ENCODE measurements around the gene SHQ1.
"Not testable (repeated sequence)": the region's sequence is repeated elsewhere in the genome, so short reads cannot be mapped to it uniquely, and the experiment has no call there.

SHQ1 gene

DNA sequence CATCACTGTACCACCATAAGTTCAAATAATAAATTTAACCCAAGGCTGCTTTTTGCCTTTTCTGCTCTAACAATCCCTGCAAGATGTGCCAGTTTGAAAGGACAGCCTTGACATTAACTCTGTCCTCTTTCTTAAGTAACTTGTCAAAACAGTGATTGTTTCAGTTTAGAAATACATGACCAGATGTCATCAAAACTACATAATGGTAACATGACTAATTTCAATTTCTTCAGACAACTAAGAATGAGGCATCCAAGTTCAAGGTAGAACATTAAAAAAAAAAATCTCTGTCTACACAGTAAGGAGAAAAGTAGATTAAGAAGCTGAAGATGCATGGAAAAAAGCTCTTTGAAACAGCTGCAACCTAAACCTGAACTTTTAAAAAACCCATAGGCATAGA, 47.4 kb downstream of the SHQ1 start:
- DNase-seq (ENCODE audit: low spot score): no peak

DNA sequence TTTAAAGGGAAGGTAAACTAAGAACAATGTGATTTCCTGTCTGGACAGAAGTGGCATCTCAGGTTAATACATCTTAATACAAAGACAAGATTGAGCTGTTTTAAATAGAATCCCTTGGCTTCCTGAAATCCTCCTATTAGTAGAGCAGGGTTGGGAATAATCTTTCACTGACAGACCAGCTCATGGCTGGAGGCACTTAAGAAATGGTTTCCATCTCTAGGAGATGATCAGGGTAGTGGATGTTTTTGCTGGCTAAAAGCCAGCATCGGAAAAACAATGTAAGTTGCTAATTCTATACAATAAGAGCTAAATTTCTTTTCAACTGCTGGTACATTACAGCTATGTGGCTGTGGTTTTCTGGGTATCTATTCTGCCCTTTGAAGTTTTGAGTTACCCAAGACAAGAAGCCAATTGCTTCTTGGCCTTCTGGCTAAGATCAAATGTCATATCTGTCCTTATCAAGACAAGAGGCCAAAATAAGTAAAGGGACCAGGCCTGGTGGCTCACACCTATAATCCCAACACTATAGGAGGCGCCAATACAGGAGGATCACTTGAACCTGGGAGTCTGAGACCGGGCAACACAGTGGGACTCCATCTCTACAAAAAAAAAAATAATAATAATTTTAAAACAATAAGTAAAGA, 49.6 kb downstream of the SHQ1 start:
- no peak for DNase-seq (ENCODE audit: low spot score)

DNA sequence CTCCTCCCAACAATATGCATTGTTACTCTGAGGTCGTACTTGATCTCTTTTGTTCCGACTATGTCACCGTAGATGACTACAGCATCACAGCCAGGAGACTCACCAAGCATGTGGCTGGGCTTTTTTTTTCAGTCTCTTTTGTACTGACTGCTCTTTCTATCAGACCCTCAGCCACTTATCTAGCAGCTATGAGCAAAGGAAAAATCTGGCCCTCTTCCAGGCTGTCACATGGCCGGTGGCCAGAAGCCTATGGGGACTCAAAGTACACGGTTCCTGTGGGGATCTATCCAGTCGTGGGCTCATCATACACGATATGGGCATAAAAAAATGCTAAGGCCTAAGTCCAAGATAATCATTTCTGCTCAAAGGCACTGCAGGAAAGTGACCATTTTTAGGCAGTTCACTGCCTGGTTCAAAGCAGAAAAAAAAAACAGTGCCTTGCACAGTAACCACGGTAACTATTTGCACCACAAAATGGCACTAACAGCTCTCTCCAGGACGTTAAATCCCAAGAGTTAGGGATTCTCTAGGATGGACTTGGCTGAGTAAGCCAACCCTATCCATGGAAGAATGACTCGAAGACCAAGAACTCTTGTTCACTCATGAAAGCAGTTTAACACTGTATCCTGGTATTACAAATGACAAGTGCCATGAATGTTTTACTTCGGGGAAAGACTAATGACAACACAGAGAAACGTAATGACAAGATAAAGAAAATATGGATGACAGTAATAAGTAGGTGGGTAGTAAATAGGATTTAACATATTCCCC, 50.3 kb downstream of the SHQ1 start:
- DNase-seq (ENCODE audit: low spot score): no peak

DNA sequence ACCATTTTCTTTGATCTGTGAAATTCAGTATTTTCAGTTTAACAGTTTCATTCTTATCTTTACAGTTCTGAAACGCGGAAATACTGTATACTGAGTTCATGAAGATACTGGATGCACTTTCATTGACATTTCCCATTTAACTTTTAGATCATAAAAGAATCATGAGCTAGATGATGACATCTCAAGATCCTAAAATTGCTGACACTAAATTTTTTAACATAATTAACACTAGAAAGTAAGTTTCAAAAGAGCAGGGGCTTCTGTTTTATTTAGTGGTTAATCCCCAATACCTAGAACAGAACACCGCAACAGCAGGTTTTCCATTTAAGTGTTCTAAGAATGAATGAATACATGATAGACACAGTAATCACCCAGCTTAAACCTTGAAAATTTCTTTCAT, 54.2 kb downstream of the SHQ1 start:
- DNase-seq (ENCODE audit: low spot score): no peak

DNA sequence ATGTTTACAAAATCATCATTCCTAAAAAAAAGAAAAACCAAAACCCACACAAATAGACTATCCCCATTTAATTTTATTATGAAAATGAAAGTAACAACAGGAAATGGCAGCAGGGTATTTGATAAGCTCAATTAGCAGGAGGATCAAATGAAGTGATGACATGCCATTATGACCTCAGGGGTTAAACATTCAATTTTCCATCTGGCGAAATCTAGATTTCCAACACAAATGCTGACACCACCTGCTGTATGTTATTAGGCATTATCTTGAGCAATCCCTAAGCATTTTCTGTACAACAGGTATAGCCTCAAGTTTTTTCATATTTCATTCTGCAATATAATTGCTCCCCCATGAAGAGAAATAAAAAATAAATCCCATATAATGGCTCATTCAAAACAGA, 57.1 kb downstream of the SHQ1 start:
- no peak for DNase-seq (ENCODE audit: low spot score)

DNA sequence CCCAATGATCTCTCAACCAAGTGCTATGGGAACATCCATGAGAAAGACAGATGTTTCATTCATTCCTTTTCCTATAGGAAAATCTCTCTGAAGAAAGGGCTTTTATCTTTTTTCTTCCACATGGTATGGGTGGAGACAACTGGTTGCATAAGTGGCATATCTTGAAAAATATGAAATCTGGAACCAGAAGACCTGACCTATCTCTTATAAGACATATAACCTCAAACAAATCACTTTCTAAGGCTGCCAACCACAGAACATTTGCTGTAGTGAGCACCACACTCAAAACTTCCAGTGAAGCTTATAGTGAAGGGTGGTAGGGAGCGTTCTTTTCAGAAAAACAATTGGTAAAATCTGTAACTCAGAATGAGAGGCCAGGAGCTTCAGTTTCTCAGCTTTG, 58.5 kb downstream of the SHQ1 start:
- no peak for DNase-seq (ENCODE audit: low spot score)

DNA sequence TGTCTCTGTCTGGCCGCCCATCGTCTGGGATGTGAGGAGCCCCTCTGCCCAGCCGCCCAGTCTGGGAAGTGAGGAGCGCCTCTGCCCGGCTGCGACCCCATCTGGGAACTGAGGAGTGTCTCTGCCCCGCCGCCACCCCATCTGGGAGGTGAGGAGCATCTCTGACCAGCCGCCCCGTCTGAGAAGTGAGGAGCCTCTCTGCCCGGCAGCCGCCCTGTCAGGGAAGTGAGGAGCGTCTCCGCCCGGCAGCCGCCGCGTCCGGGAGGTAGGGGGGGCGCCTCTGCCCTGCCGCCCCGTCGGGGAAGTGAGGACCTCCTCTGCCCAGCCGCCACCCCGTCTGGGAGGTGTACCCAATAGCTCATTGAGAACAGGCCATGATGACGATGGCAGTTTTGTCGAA, 60.0 kb downstream of the SHQ1 start:
- DNase-seq (ENCODE audit: low spot score): not testable (repeated sequence)

DNA sequence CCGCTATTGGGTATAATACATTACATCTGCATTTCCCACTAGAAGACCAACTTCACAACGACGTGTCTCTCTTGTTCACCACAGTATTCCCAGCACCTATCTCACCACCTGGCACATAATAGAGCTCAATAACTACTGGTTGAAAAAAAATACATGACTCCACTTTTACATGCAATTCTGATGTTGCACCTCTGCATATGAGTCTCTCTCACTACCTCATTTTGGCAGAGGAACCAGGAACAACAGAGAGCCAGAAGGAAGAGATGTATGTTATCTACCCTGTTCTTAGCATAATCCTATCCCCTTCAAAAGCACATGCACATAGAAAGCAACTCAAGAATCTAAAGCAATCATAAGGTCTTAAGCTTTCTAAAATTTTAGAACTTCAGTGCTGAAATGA, 61.6 kb downstream of the SHQ1 start:
- DNase-seq (ENCODE audit: low spot score): no peak

DNA sequence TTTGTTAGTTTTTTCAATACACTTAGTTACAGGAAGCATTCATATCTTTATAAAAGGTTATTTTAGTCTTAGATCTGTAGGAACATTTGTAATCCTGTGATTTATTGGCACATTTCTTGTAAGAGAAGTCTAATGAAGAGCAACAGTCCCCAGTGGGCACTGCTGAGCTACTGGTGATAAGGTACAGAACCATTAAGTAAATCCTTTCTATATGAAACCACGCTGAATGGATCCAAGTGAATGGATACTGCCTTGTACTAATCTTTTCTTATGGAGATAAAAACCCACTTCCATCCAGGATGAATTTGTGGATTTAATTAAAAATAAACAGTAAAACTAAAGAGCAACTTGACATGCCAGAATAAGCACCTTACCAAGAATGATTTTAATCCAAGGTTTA, 64.0 kb downstream of the SHQ1 start:
- DNase-seq (ENCODE audit: low spot score): no peak

DNA sequence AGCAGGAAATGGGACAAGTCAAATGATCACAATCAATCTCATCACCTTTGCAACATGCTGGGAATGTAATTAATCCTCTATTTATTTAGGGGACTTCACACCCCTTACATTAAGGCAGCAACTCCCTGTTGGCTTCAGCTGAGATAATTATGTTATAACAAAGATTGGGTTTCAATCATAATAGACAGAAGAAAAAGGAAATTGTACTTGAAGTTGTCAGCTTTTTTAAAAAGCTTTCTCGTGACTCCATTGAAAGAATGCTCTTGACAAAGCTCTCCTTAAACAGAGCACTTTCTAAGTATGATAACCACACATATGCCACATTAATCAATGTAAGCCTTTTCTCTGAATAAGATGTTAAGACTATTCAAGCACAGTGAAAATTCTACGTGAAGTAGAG, 65.7 kb downstream of the SHQ1 start:
- peak; percentile 32 for DNase-seq (ENCODE audit: low spot score)

DNA sequence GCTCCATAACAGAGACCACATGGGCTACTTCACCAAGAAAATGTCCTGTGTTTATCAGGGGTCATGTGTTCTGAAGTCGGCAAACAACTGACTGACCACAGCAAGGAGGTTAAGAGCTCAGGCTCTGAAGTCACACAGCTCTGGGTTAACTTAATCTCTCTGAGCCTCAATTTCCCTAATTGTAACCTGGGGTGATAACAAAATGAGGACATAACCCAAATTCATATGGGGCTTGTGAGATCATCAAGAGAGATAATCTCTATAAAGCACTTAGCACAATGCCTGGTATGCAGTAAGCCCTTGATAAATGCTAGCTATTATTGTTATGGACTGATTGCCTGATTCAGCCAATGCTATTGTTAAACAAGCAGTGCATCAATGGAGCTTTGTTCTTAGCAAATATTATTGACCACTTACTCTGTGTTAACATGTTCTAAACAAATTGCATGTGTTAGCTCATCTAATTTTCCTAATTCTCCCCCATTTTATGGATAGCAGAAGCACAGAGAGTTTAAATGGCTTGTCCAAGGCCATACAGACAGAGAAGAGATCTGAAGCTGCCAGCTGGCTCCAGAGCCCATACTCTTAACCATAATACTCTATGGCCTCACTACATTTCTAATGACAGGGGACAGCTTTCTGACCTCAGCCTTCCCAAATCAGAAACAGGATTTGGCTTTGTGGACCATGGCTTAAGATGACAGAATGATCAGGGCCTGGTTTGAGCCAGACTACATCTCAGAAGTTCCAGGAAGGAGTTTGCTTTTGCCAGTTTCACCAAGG, 78.3 kb downstream of the SHQ1 start:
- no peak for DNase-seq (ENCODE audit: low spot score)

DNA sequence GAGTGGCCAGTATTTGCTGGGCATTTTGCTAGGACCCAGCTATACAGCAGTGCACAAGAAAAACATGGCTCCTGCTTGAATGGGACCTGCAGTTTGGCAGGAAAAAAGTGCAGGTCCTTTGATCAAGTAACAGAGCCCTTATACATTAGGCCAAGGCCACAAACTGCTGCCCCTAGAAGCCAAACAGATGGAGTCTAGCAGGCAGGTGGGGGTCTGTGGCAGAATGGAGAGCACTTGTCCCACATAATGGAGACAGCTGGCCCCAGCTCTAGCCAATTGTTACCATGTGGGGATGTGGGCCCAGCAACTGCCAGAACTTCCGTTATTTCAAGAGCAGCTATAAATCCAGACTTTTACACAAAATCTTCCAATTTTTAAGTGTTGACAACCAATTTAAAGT, 79.3 kb downstream of the SHQ1 start:
- no peak for DNase-seq (ENCODE audit: low spot score)

DNA sequence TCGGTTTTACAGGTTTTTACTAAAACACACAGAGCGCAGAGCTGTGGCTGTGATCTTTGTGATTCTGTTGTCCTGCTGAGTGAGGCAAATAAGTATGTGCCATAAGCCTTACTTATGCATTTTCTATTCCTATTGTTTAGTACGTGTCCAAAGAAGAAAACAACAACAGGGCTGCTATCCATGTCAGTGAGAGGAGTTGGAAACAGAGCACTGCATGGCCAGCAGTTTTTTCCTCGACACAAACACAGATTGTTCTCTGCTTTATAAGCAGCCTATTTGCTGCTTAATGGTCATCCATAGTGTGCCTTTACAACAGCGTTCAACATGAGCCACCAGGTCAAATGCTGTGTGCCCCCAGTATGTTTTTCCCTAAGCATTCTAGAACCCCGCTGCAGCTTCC, 79.8 kb downstream of the SHQ1 start:
- no peak for DNase-seq (ENCODE audit: low spot score)

DNA sequence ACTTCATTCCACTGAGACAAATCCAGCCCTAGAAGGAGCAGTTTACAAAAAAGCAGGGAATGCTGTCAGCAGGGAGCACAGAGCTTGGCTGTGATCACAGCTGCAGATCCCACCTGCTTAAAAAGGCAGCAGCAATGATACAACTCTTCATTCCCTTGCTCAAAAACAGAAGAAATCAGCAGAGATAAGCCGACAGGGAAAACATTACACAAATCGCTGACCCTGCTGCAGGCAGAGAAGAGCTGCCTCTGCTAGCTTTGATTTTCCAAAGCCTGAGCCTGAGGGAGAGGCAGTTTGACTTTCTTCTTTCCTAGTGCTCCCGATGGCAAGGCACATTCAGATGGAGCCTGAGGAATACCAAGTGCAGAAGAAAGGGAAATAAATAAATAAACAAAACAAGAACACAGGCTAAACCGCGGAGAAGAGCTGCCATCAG, 80.2 kb downstream of the SHQ1 start:
- no peak for DNase-seq (ENCODE audit: low spot score)

DNA sequence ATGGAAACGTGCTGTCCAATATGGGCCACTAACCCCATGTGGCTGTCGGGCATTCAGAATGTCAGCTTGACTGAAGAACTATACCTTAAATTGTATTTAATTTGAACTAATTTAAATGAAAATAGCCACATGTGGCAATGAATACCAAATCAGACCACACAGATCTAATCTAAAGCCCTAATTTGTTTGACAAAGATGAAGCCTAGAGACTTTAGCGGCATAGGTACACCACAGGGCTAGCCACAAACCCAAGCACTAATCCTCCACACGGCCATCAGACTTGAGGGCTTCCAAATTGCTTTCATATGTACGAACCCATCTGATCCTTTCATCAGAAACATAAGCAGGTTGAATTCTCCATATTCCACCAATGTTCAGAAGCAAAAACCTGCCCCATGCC, 81.4 kb downstream of the SHQ1 start:
- DNase-seq (ENCODE audit: low spot score): no peak

DNA sequence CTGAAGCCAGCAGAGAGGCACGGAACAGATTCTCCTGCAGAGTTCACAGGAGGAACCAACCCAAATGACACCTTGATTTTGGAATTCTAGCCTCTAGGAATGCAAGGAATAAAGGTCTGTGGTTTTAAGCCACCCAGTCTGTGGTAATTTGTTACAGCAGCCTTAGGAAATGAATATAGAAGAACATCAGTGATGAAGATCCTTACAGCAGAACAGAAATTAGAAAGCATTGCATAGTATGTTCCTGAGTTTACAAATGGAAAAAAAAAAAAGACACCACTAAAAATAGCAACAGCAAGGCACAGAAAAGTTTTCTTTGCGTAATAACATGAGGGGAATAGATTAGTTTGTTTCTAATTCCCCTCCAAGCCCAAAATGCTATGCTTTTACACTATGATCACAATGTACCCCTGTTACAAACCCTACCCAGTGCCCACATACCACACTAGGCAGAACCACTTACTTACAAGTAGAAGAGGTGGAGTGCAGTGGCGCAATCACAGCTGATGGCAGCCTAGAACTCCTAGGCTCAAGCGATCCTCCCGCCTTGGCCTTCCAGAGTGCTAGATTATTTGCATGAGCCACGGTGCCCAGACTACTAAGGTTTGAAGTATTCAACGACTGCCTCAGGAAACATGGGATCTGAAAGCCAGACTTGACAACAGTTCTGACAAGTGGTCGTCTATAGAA, 84.3 kb downstream of the SHQ1 start:
- no peak for DNase-seq (ENCODE audit: low spot score)

DNA sequence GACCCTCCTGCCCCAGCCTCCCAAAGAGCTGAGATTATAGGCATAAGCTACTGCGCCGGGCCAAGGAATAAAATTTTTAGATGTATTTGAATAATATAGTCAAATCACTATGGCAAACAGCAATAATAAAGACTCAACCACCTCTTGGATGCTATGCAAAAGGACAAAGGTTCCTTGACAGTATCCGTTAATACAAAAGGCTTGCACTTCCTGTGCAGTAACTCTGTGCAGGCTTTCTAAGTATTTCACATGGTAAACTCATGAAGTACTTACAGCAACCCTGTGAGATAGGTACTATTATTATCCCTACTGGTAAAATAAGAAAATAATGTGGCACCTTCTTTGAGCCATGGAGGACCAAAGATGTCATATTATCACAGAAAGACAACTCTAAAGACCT, 86.8 kb downstream of the SHQ1 start:
- no peak for DNase-seq (ENCODE audit: low spot score)

DNA sequence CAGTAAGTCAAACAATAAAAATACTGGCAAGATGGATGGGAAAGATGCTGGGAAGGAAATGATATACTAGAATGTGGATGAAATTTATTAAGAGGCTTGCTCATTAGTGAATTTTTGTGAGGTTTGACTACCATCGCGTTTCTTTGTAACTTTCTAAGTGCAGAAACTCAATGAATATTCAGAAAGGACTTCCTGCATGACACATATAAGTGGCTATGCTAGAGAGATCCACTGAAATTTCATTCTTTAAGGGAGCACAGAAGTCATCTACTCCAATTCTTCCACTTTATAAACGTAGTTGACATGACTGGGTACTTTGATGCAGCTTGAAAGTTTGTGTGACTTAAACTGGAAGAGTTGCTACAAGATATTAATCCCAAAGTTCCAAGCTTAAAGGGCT, 88.0 kb downstream of the SHQ1 start:
- DNase-seq (ENCODE audit: low spot score): no peak

DNA sequence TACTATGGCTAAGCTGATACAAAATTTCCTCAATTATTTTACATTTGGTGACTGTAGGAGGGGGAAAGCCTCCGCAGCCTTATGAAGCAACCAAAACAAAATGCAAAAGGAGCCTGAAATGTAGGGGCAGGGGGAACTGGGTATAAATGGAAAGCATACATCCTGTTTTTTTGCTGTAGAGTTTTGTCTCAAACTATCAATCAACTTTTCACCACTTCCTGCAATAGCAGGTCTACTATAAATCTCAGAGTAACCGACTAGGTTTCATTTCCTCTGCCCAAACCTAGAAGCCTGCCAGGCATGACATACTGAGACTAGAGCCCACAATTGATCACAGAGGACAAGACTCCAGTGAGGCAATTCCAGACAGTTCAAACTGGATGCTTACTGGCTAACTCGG, 91.3 kb downstream of the SHQ1 start:
- no peak for DNase-seq (ENCODE audit: low spot score)

DNA sequence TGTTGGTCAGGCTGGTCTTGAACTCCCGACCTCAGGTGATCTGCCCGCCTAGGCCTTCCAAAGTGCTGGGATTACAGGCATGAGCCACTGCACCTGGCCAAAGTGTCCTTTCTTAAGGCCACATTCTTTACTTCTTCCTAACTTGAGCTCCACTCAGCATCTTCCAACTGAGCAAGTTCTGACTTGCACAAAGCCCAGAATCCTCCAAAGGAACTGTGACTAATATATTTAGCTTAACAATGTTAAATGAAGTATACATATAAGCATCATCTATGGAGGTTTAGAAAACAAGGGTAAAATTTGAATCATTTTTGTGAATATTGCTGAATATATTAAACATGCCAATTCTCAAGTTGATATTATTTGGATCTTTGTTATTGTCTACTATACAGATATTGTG, 93.7 kb downstream of the SHQ1 start:
- no peak for DNase-seq (ENCODE audit: low spot score)

DNA sequence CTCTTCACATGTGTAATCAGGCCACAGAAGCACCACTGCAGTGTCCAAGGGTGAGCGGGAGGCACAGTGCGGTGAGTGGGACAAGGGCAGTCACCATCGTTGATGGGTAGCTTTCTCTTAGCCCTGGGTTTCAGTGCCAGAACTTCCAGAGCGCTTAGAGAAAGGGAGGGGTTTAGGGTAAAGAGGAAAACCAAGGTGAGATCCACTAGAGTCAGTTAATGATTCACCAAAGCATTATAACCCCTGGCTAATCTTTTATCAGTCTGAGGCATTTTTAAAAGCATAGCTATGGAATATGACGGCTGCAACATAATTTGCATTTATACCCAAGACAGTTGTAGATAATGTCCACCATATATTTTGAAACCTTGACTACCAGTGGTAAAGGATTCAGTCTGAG, 94.8 kb downstream of the SHQ1 start:
- no peak for DNase-seq (ENCODE audit: low spot score)

DNA sequence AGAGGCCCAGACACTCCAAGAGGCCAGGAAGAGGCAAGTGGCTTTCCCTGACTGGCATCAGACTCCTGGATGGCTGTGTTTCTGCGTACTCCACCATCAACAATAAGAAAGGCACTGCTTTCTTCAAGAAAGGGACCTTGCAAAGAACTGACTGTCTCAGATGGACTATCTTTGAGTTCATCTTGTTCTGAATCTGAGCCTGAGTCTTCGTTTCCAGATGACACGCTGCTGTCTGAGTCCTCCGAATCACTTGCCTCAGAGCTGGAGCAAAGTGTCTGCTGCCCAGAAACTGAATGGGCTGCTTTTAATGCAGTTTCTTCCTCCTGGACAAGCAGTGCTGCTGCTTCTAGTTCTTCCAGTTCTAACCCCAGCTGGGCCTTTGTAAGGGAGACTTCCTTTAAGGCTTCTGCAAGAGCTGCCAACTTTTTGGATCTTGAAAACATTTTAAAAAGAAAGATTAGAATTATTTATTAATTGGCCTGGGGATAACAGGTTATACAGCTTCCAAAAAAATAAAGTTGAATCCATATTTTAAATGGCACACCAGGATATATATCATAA, 97.8 kb downstream of the SHQ1 start:
- no peak for DNase-seq (ENCODE audit: low spot score)

Measured in COLO829 (cell line).